ENCODE measurements around the gene NPDC1.

The NPDC1 gene

DNA sequence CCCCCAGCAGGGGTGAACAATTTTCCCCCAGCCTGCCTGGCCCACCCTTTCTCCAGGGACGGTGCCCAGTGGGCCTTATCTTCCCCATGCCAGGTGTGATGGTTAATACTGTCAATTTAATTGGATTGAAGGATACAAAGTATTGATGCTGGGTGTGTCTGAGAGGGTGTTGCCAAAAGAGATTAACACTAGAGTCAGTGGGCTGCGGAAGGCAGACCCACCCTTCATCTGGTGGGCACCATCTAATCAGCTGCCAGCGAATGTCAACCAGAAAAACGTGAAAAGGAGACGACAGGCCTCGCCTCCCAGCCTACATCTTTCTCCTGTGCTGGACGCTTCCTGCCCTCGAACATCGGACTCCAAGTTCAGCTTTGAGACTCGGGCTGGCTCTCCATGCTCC, 8.5 kb downstream of the NPDC1 start:
- Histone ChIP-seq H3K27me3 (ENCODE audit: insufficient read depth, low read depth) (peaks cover 58% of the 10 kb centered on the region), H2AFZ (ENCODE audit: low read depth) (no peak overlapping the region), H3K79me2 (ENCODE audit: insufficient read depth, low read depth) (no peaks in the 10 kb centered on the region), H3K4me1 (ENCODE audit: low read depth, poor library complexity, severe bottlenecking) (peaks cover 16% of the 10 kb centered on the region), H3K36me3 (ENCODE audit: insufficient read depth) (no peaks in the 10 kb centered on the region), H4K20me1 (ENCODE audit: insufficient read depth) (no peaks in the 10 kb centered on the region), H3K4me3 (IDR thresholded peaks at IDR 0.05; ENCODE audit: insufficient read depth, low read depth, low read length) (no peak overlapping the region), H3K4me2 (no peak overlapping the region), H3K9ac (no peak overlapping the region), H3K27ac (no peak overlapping the region)
- TF ChIP-seq, protein P1, sequence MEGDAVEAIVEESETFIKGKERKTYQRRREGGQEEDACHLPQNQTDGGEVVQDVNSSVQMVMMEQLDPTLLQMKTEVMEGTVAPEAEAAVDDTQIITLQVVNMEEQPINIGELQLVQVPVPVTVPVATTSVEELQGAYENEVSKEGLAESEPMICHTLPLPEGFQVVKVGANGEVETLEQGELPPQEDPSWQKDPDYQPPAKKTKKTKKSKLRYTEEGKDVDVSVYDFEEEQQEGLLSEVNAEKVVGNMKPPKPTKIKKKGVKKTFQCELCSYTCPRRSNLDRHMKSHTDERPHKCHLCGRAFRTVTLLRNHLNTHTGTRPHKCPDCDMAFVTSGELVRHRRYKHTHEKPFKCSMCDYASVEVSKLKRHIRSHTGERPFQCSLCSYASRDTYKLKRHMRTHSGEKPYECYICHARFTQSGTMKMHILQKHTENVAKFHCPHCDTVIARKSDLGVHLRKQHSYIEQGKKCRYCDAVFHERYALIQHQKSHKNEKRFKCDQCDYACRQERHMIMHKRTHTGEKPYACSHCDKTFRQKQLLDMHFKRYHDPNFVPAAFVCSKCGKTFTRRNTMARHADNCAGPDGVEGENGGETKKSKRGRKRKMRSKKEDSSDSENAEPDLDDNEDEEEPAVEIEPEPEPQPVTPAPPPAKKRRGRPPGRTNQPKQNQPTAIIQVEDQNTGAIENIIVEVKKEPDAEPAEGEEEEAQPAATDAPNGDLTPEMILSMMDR (conservative IDR thresholded peaks at IDR 0.05; ENCODE audit: low read depth, low read length) = no peak

GRCh38 chr9:137037035-137037434, 8.9 kb downstream of the NPDC1 start:
- no peak overlapping the region for H3K9ac ChIP-seq

DNA sequence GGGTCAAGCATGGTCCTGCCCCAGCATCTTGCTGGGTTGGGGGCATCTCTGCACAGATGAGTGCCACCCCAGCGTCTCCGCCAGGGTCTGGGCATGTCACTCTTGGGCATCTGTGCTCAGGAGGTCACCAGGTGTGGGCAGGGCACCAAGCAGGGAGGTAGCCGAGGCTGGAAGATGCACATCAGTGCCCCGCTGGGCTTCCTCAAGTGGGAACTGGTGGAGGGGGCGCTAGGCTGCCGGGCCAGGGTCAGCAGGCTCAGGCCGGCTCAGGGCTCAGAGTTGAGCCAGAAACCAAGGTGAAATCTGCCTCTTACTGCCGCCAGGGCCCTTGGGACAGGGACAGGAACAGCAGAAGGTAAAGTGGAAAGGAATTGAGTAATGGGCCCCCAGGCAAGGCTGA, 10.0 kb downstream of the NPDC1 start:
- H3K4me2 ChIP-seq = no peak overlapping the region
- peaks cover 43% of the 10 kb centered on the region for H3K27me3 ChIP-seq (ENCODE audit: insufficient read depth, low read depth)
- no peak overlapping the region for H2AFZ ChIP-seq (ENCODE audit: low read depth)
- H3K36me3 ChIP-seq (ENCODE audit: insufficient read depth) = no peaks in the 10 kb centered on the region
- TF ChIP-seq, protein P1 (conservative IDR thresholded peaks at IDR 0.05; ENCODE audit: low read depth, low read length) = no peak
- H3K9ac ChIP-seq = no peak overlapping the region
- no peak overlapping the region for H3K4me3 ChIP-seq (IDR thresholded peaks at IDR 0.05; ENCODE audit: insufficient read depth, low read depth, low read length)
- peaks cover 18% of the 10 kb centered on the region for H3K4me1 ChIP-seq (ENCODE audit: low read depth, poor library complexity, severe bottlenecking)
- H4K20me1 ChIP-seq (ENCODE audit: insufficient read depth) = no peaks in the 10 kb centered on the region
- no peaks in the 10 kb centered on the region for H3K79me2 ChIP-seq (ENCODE audit: insufficient read depth, low read depth)
- H3K27ac ChIP-seq = no peak overlapping the region

More at GRCh38 chr9:137037035-137037434, 8.9 kb downstream of the NPDC1 start:
- Histone ChIP-seq H3K27me3 (ENCODE audit: insufficient read depth, low read depth) (peaks cover 54% of the 10 kb centered on the region), H3K36me3 (ENCODE audit: insufficient read depth) (no peaks in the 10 kb centered on the region), H3K27ac (no peak overlapping the region), H3K4me3 (IDR thresholded peaks at IDR 0.05; ENCODE audit: insufficient read depth, low read depth, low read length) (no peak overlapping the region), H2AFZ (ENCODE audit: low read depth) (no peak overlapping the region), H3K4me2 (no peak overlapping the region), H3K4me1 (ENCODE audit: low read depth, poor library complexity, severe bottlenecking) (peaks cover 16% of the 10 kb centered on the region), H4K20me1 (ENCODE audit: insufficient read depth) (no peaks in the 10 kb centered on the region), H3K79me2 (ENCODE audit: insufficient read depth, low read depth) (no peaks in the 10 kb centered on the region)
- TF ChIP-seq, protein P1 (conservative IDR thresholded peaks at IDR 0.05; ENCODE audit: low read depth, low read length) = no peak

GRCh38 chr9:137035507-137035834, 10.5 kb downstream of the NPDC1 start:
- Histone ChIP-seq H3K4me2 (peak overlapping the region; percentile 74; the same call in 1 of the 2 replicates), H3K9ac (no peak overlapping the region)
- TF ChIP-seq, protein P1 (conservative IDR thresholded peaks at IDR 0.05; ENCODE audit: low read depth, low read length) = peak; percentile 52

More at GRCh38 chr9:137035507-137035834, 10.5 kb downstream of the NPDC1 start:
- Histone ChIP-seq H3K4me1 (ENCODE audit: low read depth, poor library complexity, severe bottlenecking) (peaks cover 22% of the 10 kb centered on the region), H2AFZ (ENCODE audit: low read depth) (no peak overlapping the region; the same call in 1 of the 2 replicates), H4K20me1 (ENCODE audit: insufficient read depth) (no peaks in the 10 kb centered on the region), H3K27ac (no peak overlapping the region), H3K27me3 (ENCODE audit: insufficient read depth, low read depth) (peaks cover 38% of the 10 kb centered on the region), H3K79me2 (ENCODE audit: insufficient read depth, low read depth) (no peaks in the 10 kb centered on the region), H3K36me3 (ENCODE audit: insufficient read depth) (no peaks in the 10 kb centered on the region), H3K4me3 (IDR thresholded peaks at IDR 0.05; ENCODE audit: insufficient read depth, low read depth, low read length) (no peak overlapping the region)
